Measurements from ENCODE around the gene RPS25.

- TF ChIP-seq POLR2A (IDR thresholded peaks at IDR 0.05), result no peak
- TF ChIP-seq CTCF (IDR thresholded peaks at IDR 0.05), result no peak
Observed at GRCh38 chr11:119027561-119028345, 9.6 kb upstream of the RPS25 start.

Measured in lower leg skin (tissue), 3 donors.